Measurements from ENCODE around the gene SPHK1. TPM values are rescaled to one million over a fixed set of nuclear protein-coding genes. Genes with fewer than 3 reads are reported as not detected.

The SPHK1 gene
- total RNA-seq, 1 donor from 2014 or later, result 16.0 TPM

GRCh38 chr17:76426853-76427252 lies 42.4 kb downstream of the SPHK1 start:
- H3K27ac Mint-ChIP-seq, result no peak overlapping the region
- H3K9me3 Mint-ChIP-seq, result no peaks in the 10 kb centered on the region
- H3K4me1 Mint-ChIP-seq (ENCODE audit: low read depth), result peaks cover 4% of the 10 kb centered on the region
- no peaks in the 10 kb centered on the region for H3K27me3 Mint-ChIP-seq (ENCODE audit: low read depth)
- no peak for DNase-seq (ENCODE audit: low spot score)
- H3K36me3 Mint-ChIP-seq (ENCODE audit: low read depth), result peaks cover 4% of the 10 kb centered on the region
- intact Hi-C loops (cut with micrococcal nuclease), result no loop called here
- no peak overlapping the region for H3K4me3 Mint-ChIP-seq (ENCODE audit: low read depth)

- Mint-ChIP-seq H3K27ac (no peak overlapping the region), H3K9me3 (no peaks in the 10 kb centered on the region), H3K27me3 (ENCODE audit: low read depth) (no peaks in the 10 kb centered on the region)
Observed at GRCh38 chr17:76427501-76428231, 43.3 kb downstream of the SPHK1 start.

GRCh38 chr17:76428511-76428910 lies 44.1 kb downstream of the SPHK1 start:
- Mint-ChIP-seq H3K27ac (no peak overlapping the region), H3K4me3 (ENCODE audit: low read depth) (no peak overlapping the region), H3K36me3 (ENCODE audit: low read depth) (peaks cover 4% of the 10 kb centered on the region), H3K9me3 (no peaks in the 10 kb centered on the region), H3K4me1 (ENCODE audit: low read depth) (peaks cover 7% of the 10 kb centered on the region), H3K27me3 (ENCODE audit: low read depth) (no peaks in the 10 kb centered on the region)
- no peak for DNase-seq (ENCODE audit: low spot score)
- intact Hi-C loops (cut with micrococcal nuclease), result no loop called here

More at GRCh38 chr17:76427501-76428231, 43.3 kb downstream of the SPHK1 start:
- peaks cover 4% of the 10 kb centered on the region for H3K36me3 Mint-ChIP-seq (ENCODE audit: low read depth)
- no peak overlapping the region for H3K4me3 Mint-ChIP-seq (ENCODE audit: low read depth)
- H3K4me1 Mint-ChIP-seq (ENCODE audit: low read depth), result peaks cover 7% of the 10 kb centered on the region
- intact Hi-C loops (cut with micrococcal nuclease), result no loop called here
- no peak for DNase-seq (ENCODE audit: low spot score)

GRCh38 chr17:76431509-76431908 lies 47.1 kb downstream of the SPHK1 start:
- DNase-seq (ENCODE audit: low spot score), result no peak
- no peaks in the 10 kb centered on the region for H3K9me3 Mint-ChIP-seq
- no peak overlapping the region for H3K4me3 Mint-ChIP-seq (ENCODE audit: low read depth)
- H3K27ac Mint-ChIP-seq, result no peak overlapping the region
- peaks cover 7% of the 10 kb centered on the region for H3K4me1 Mint-ChIP-seq (ENCODE audit: low read depth)
- H3K27me3 Mint-ChIP-seq (ENCODE audit: low read depth), result no peaks in the 10 kb centered on the region
- H3K36me3 Mint-ChIP-seq (ENCODE audit: low read depth), result peaks cover 4% of the 10 kb centered on the region
- intact Hi-C loops (cut with micrococcal nuclease), result no loop called here

GRCh38 chr17:76432004-76432403 lies 47.6 kb downstream of the SPHK1 start:
- Mint-ChIP-seq H3K4me1 (ENCODE audit: low read depth) (peaks cover 7% of the 10 kb centered on the region), H3K27ac (no peak overlapping the region), H3K4me3 (ENCODE audit: low read depth) (no peak overlapping the region), H3K36me3 (ENCODE audit: low read depth) (peaks cover 4% of the 10 kb centered on the region), H3K9me3 (no peaks in the 10 kb centered on the region), H3K27me3 (ENCODE audit: low read depth) (no peaks in the 10 kb centered on the region)
- no peak for DNase-seq (ENCODE audit: low spot score)
- intact Hi-C loops (cut with micrococcal nuclease), result no loop called here

GRCh38 chr17:76432712-76433336 lies 48.4 kb downstream of the SPHK1 start:
- DNase-seq (ENCODE audit: low spot score), result no peak
- intact Hi-C loops (cut with micrococcal nuclease), result no loop called here
- H3K27me3 Mint-ChIP-seq (ENCODE audit: low read depth), result no peaks in the 10 kb centered on the region
- peaks cover 7% of the 10 kb centered on the region for H3K4me1 Mint-ChIP-seq (ENCODE audit: low read depth)
- no peaks in the 10 kb centered on the region for H3K9me3 Mint-ChIP-seq
- H3K4me3 Mint-ChIP-seq (ENCODE audit: low read depth), result no peak overlapping the region
- peaks cover 4% of the 10 kb centered on the region for H3K36me3 Mint-ChIP-seq (ENCODE audit: low read depth)
- no peak overlapping the region for H3K27ac Mint-ChIP-seq

- Mint-ChIP-seq H3K27ac (no peak overlapping the region), H3K27me3 (ENCODE audit: low read depth) (no peaks in the 10 kb centered on the region), H3K4me1 (ENCODE audit: low read depth) (peaks cover 2% of the 10 kb centered on the region), H3K36me3 (ENCODE audit: low read depth) (peaks cover 4% of the 10 kb centered on the region), H3K9me3 (no peaks in the 10 kb centered on the region), H3K4me3 (ENCODE audit: low read depth) (no peak overlapping the region)
- intact Hi-C loops (cut with micrococcal nuclease), result no loop called here
- DNase-seq (ENCODE audit: low spot score), result no peak
Observed at GRCh38 chr17:76433693-76434092, 49.3 kb downstream of the SPHK1 start.

- DNase-seq (ENCODE audit: low spot score), result no peak
- intact Hi-C loops (cut with micrococcal nuclease), result no loop called here
Observed at GRCh38 chr17:76434870-76435269, 50.5 kb downstream of the SPHK1 start.

GRCh38 chr17:76435751-76436150 lies 51.3 kb downstream of the SPHK1 start:
- H3K4me3 Mint-ChIP-seq (ENCODE audit: low read depth), result no peak overlapping the region
- H3K9me3 Mint-ChIP-seq, result no peaks in the 10 kb centered on the region
- H3K27ac Mint-ChIP-seq, result no peak overlapping the region
- no peak for DNase-seq (ENCODE audit: low spot score)
- H3K4me1 Mint-ChIP-seq (ENCODE audit: low read depth), result peaks cover 6% of the 10 kb centered on the region
- no peaks in the 10 kb centered on the region for H3K36me3 Mint-ChIP-seq (ENCODE audit: low read depth)
- intact Hi-C loops (cut with micrococcal nuclease), result no loop called here
- no peaks in the 10 kb centered on the region for H3K27me3 Mint-ChIP-seq (ENCODE audit: low read depth)

More at GRCh38 chr17:76434870-76435269, 50.5 kb downstream of the SPHK1 start:
- Mint-ChIP-seq H3K4me3 (ENCODE audit: low read depth) (no peak overlapping the region), H3K9me3 (no peaks in the 10 kb centered on the region), H3K27me3 (ENCODE audit: low read depth) (no peaks in the 10 kb centered on the region), H3K27ac (no peak overlapping the region), H3K4me1 (ENCODE audit: low read depth) (peaks cover 6% of the 10 kb centered on the region), H3K36me3 (ENCODE audit: low read depth) (peaks cover 4% of the 10 kb centered on the region)

Other genes starting within 250 kb of the SPHK1 start
- 0.11 TPM in 2 replicates for gene FOXJ1, start 243.4 kb upstream of the SPHK1 start, total RNA-seq
- 34.3 and 34.9 TPM in 2 replicates for gene RNF157, start 144.1 kb upstream of the SPHK1 start, total RNA-seq
- gene UBALD2, start 119.3 kb upstream of the SPHK1 start, total RNA-seq, result 204 and 212 TPM in 2 replicates
- gene QRICH2, start 76.3 kb upstream of the SPHK1 start, total RNA-seq, result 1.7 and 2.1 TPM in 2 replicates
- gene PRPSAP1, start 30.7 kb upstream of the SPHK1 start, total RNA-seq, result 48.2 and 49.9 TPM in 2 replicates
- gene UBE2O, start 68.5 kb downstream of the SPHK1 start, total RNA-seq, result 46.0 and 46.5 TPM in 2 replicates
- 0.18 TPM in 1 of 2 replicates, not detected in the other for gene AANAT, start 83.0 kb downstream of the SPHK1 start, total RNA-seq
- 45.3 and 48.5 TPM in 2 replicates for gene RHBDF2, start 116.8 kb downstream of the SPHK1 start, total RNA-seq
- gene CYGB, start 153.1 kb downstream of the SPHK1 start, total RNA-seq, result not detected in 2 replicates
- gene PRCD, start 155.4 kb downstream of the SPHK1 start, total RNA-seq, result not detected in 2 replicates
- 0.41 TPM in 1 of 2 replicates, not detected in the other for gene ST6GALNAC2, start 201.3 kb downstream of the SPHK1 start, total RNA-seq